SW480 (cell line): Measurements from ENCODE around the gene CPB2.

Experiments used
- DNase-seq: peaks from one replicate; pipeline ENCODE4 v3.0.0-alpha.2; 2016; ENCODE audit warnings: low spot score

The CPB2 gene

GRCh38 chr13:46050771-46051170, 54.1 kb downstream of the CPB2 start:
- no peak for DNase-seq

GRCh38 chr13:46045424-46045823, 59.4 kb downstream of the CPB2 start:
- no peak for DNase-seq

- no peak for DNase-seq
These were observed 61.2 kb downstream of the CPB2 start for GRCh38 chr13:46043647-46044046.

GRCh38 chr13:46041419-46041839, 63.4 kb downstream of the CPB2 start:
- no peak for DNase-seq

- no peak for DNase-seq
These were observed 64.1 kb downstream of the CPB2 start for GRCh38 chr13:46040763-46041162.

- no peak for DNase-seq
These were observed 65.2 kb downstream of the CPB2 start for GRCh38 chr13:46039411-46040182.

GRCh38 chr13:46038296-46038695, 66.5 kb downstream of the CPB2 start:
- no peak for DNase-seq

GRCh38 chr13:46035066-46035465, 69.8 kb downstream of the CPB2 start:
- no peak for DNase-seq

- DNase-seq, result no peak
These were observed 72.5 kb downstream of the CPB2 start for GRCh38 chr13:46032341-46032740.

- no peak for DNase-seq
These were observed 73.1 kb downstream of the CPB2 start for GRCh38 chr13:46031581-46032263.

- no peak for DNase-seq
These were observed 79.7 kb downstream of the CPB2 start for GRCh38 chr13:46025157-46025556.

GRCh38 chr13:46022481-46022880, 82.4 kb downstream of the CPB2 start:
- no peak for DNase-seq

- DNase-seq, result no peak
These were observed 88.6 kb downstream of the CPB2 start for GRCh38 chr13:46016216-46016615.

GRCh38 chr13:46015366-46015765, 89.5 kb downstream of the CPB2 start:
- no peak for DNase-seq

- DNase-seq, result no peak
These were observed 92.4 kb downstream of the CPB2 start for GRCh38 chr13:46012404-46012803.

GRCh38 chr13:46010148-46010547, 94.7 kb downstream of the CPB2 start:
- DNase-seq, result no peak

GRCh38 chr13:46008631-46009030, 96.2 kb downstream of the CPB2 start:
- DNase-seq, result no peak

GRCh38 chr13:46006688-46007452, 98.0 kb downstream of the CPB2 start:
- DNase-seq, result no peak

- no peak for DNase-seq
These were observed 100.3 kb downstream of the CPB2 start for GRCh38 chr13:46004491-46004890.
